H1 (cell line): ENCODE results near the gene ZFP36L1. TPM values are rescaled to one million over a fixed set of nuclear protein-coding genes. Genes with fewer than 3 reads are reported as not detected.

Source experiments
- CBX5 ChIP-seq: fragments of 300-800, 300-1000 bp; sonication (generic); IDR thresholded peaks from 2 replicates; pipeline ENCODE4 v1.7.1; 2016; ENCODE audit warnings: antibody characterized with exemption, low read length, low read depth
- CBX8 ChIP-seq: fragments of 300-800, 300-1000 bp; sonication (generic); IDR thresholded peaks from 2 replicates; pipeline ENCODE4 v1.7.1; 2016; ENCODE audit warnings: low read depth, low read length, borderline replicate concordance
- MAFK ChIP-seq: IDR thresholded peaks from 2 replicates; pipeline ENCODE4 v1.6.1; 2012; ENCODE audit warnings: low read depth, mild to moderate bottlenecking, improper control_type of control experiment, low read length
- PHF8 ChIP-seq: fragments of 200-600 bp; sonication (generic); conservative IDR thresholded peaks from 2 replicates; pipeline ENCODE4 v1.7.1; 2012; ENCODE audit warnings: low read depth, mild to moderate bottlenecking, inconsistent platforms, low read length, moderate library complexity
- polyA plus RNA-seq, 7 experiments: library from polyadenylated mRNA; depleted of rRNA in 3 of 7; stranded (reverse) in 5 of 7; unstranded in 2 of 7; fragments of >200 nt in 5 of 7; fragments of 200-250 nt in 2 of 7; gene quantifications; 1 replicate in 5 of 7; 2 replicates in 1 of 7; 4 replicates in 1 of 7; pipeline versions ENCODE4 v1.2.1 to v1.2.3, GENCODE V29; 2011 to 2013; ENCODE audit warnings: missing spikeins in 2 of 7, mixed read lengths in 2 of 7
- total RNA-seq: library from RNA; stranded (reverse); fragmentation: NEBNext Ultra II Directional; extraction: Animal tissue kit (Norgen Biotek cat#: 25700); gene quantifications from 2 replicates; pipeline ENCODE4 v1.2.1, GENCODE V29; 2021
- TF ChIP-seq, protein P1 (sequence below): fragments of 300-600 bp; sonication (generic); IDR thresholded peaks from 2 replicates; pipeline ENCODE4 v1.7.1; 2012; ENCODE audit warnings: low read length, moderate library complexity, mild to moderate bottlenecking, inconsistent platforms; ENCODE audit not compliant: insufficient replicate concordance

ZFP36L1 gene
- total and polyA plus RNA-seq, 2 of the 8 experiments (the other 6 are each of a cell fraction or from before 2014, with no cell fraction given): 80.4 to 132 TPM

- TF ChIP-seq, protein P1, sequence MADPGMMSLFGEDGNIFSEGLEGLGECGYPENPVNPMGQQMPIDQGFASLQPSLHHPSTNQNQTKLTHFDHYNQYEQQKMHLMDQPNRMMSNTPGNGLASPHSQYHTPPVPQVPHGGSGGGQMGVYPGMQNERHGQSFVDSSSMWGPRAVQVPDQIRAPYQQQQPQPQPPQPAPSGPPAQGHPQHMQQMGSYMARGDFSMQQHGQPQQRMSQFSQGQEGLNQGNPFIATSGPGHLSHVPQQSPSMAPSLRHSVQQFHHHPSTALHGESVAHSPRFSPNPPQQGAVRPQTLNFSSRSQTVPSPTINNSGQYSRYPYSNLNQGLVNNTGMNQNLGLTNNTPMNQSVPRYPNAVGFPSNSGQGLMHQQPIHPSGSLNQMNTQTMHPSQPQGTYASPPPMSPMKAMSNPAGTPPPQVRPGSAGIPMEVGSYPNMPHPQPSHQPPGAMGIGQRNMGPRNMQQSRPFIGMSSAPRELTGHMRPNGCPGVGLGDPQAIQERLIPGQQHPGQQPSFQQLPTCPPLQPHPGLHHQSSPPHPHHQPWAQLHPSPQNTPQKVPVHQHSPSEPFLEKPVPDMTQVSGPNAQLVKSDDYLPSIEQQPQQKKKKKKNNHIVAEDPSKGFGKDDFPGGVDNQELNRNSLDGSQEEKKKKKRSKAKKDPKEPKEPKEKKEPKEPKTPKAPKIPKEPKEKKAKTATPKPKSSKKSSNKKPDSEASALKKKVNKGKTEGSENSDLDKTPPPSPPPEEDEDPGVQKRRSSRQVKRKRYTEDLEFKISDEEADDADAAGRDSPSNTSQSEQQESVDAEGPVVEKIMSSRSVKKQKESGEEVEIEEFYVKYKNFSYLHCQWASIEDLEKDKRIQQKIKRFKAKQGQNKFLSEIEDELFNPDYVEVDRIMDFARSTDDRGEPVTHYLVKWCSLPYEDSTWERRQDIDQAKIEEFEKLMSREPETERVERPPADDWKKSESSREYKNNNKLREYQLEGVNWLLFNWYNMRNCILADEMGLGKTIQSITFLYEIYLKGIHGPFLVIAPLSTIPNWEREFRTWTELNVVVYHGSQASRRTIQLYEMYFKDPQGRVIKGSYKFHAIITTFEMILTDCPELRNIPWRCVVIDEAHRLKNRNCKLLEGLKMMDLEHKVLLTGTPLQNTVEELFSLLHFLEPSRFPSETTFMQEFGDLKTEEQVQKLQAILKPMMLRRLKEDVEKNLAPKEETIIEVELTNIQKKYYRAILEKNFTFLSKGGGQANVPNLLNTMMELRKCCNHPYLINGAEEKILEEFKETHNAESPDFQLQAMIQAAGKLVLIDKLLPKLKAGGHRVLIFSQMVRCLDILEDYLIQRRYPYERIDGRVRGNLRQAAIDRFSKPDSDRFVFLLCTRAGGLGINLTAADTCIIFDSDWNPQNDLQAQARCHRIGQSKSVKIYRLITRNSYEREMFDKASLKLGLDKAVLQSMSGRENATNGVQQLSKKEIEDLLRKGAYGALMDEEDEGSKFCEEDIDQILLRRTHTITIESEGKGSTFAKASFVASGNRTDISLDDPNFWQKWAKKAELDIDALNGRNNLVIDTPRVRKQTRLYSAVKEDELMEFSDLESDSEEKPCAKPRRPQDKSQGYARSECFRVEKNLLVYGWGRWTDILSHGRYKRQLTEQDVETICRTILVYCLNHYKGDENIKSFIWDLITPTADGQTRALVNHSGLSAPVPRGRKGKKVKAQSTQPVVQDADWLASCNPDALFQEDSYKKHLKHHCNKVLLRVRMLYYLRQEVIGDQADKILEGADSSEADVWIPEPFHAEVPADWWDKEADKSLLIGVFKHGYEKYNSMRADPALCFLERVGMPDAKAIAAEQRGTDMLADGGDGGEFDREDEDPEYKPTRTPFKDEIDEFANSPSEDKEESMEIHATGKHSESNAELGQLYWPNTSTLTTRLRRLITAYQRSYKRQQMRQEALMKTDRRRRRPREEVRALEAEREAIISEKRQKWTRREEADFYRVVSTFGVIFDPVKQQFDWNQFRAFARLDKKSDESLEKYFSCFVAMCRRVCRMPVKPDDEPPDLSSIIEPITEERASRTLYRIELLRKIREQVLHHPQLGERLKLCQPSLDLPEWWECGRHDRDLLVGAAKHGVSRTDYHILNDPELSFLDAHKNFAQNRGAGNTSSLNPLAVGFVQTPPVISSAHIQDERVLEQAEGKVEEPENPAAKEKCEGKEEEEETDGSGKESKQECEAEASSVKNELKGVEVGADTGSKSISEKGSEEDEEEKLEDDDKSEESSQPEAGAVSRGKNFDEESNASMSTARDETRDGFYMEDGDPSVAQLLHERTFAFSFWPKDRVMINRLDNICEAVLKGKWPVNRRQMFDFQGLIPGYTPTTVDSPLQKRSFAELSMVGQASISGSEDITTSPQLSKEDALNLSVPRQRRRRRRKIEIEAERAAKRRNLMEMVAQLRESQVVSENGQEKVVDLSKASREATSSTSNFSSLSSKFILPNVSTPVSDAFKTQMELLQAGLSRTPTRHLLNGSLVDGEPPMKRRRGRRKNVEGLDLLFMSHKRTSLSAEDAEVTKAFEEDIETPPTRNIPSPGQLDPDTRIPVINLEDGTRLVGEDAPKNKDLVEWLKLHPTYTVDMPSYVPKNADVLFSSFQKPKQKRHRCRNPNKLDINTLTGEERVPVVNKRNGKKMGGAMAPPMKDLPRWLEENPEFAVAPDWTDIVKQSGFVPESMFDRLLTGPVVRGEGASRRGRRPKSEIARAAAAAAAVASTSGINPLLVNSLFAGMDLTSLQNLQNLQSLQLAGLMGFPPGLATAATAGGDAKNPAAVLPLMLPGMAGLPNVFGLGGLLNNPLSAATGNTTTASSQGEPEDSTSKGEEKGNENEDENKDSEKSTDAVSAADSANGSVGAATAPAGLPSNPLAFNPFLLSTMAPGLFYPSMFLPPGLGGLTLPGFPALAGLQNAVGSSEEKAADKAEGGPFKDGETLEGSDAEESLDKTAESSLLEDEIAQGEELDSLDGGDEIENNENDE: no peak
- TF ChIP-seq CBX8 (no peak), MAFK (no peak), PHF8 (no peak), CBX5 (no peak)
- TF ChIP-seq, all 59 proteins: peak for 0
Observed at GRCh38 chr14:68828698-68829097, 35.8 kb upstream of the ZFP36L1 start (continued).
